H9 (cell line): ENCODE data around the gene CHST1. TPM values are rescaled to one million over a fixed set of nuclear protein-coding genes. Genes with fewer than 3 reads are reported as not detected.

Source experiments
- DNase-seq: peaks from one replicate; pipeline ENCODE4 v3.0.0-alpha.2; 2017
- H2AFZ ChIP-seq: one replicate; pipeline ENCODE4 v1.6.1; 2013; ENCODE audit warnings: mild to moderate bottlenecking, low read length, control low read depth, moderate library complexity
- H2AK5ac ChIP-seq: 2 replicates; pipeline ENCODE4 v1.6.1; 2013; ENCODE audit warnings: low read length, control low read depth, mixed read lengths; ENCODE audit not compliant: insufficient read length
- H2BK120ac ChIP-seq: one replicate; pipeline ENCODE4 v1.6.1; 2013; ENCODE audit warnings: low read depth, mild to moderate bottlenecking, low read length, control low read depth, inconsistent platforms; ENCODE audit not compliant: poor library complexity, severe bottlenecking
- H2BK12ac ChIP-seq: 2 replicates; pipeline ENCODE4 v1.6.1; 2013; ENCODE audit warnings: low read length, control low read depth, mixed read lengths, low read depth; ENCODE audit not compliant: insufficient read length
- H2BK15ac ChIP-seq: 2 replicates; pipeline ENCODE4 v1.6.1; 2013; ENCODE audit warnings: low read depth, low read length, control low read depth
- H2BK20ac ChIP-seq: one replicate; pipeline ENCODE4 v1.6.1; 2013; ENCODE audit warnings: low read depth, mild to moderate bottlenecking, low read length, control low read depth, inconsistent platforms; ENCODE audit not compliant: poor library complexity, severe bottlenecking
- H2BK5ac ChIP-seq: 2 replicates; pipeline ENCODE4 v1.6.1; 2013; ENCODE audit warnings: low read length, control low read depth, mixed read lengths; ENCODE audit not compliant: insufficient read length
- H3K14ac ChIP-seq: 2 replicates; pipeline ENCODE4 v1.6.1; 2013; ENCODE audit warnings: low read length, control low read depth; ENCODE audit not compliant: insufficient read depth
- H3K18ac ChIP-seq: 2 replicates; pipeline ENCODE4 v1.6.1; 2013; ENCODE audit warnings: low read depth, mild to moderate bottlenecking, mixed read lengths, low read length, control low read depth; ENCODE audit not compliant: insufficient read length
- H3K23ac ChIP-seq: 2 replicates; pipeline ENCODE4 v1.6.1; 2013; ENCODE audit warnings: low read length, control low read depth, mixed read lengths, low read depth; ENCODE audit not compliant: insufficient read length
- H3K23me2 ChIP-seq: 2 replicates; pipeline ENCODE4 v1.6.1; 2013; ENCODE audit warnings: low read depth, mild to moderate bottlenecking, mixed read lengths, low read length, control low read depth; ENCODE audit not compliant: insufficient read length, poor library complexity, severe bottlenecking
- H3K27ac ChIP-seq: 2 replicates; pipeline ENCODE4 v1.5.1; 2013; ENCODE audit warnings: low read length, control low read depth, mixed read lengths, low read depth; ENCODE audit not compliant: insufficient read length
- H3K27me3 ChIP-seq: 2 replicates; pipeline ENCODE4 v1.6.1; 2013; ENCODE audit warnings: low read length, control low read depth, inconsistent platforms; ENCODE audit not compliant: insufficient read depth
- H3K4ac ChIP-seq: 2 replicates; pipeline ENCODE4 v1.6.1; 2013; ENCODE audit warnings: low read depth, mild to moderate bottlenecking, control low read depth, inconsistent platforms, low read length, moderate library complexity
- H3K4me1 ChIP-seq: 2 replicates; pipeline ENCODE4 v1.6.1; 2013; ENCODE audit warnings: low read length, control low read depth, inconsistent platforms; ENCODE audit not compliant: insufficient read depth
- H3K4me2 ChIP-seq: 2 replicates; pipeline ENCODE4 v1.6.1; 2013; ENCODE audit warnings: low read length, control low read depth, mixed read lengths; ENCODE audit not compliant: insufficient read length, insufficient read depth
- H3K56ac ChIP-seq: 2 replicates; pipeline ENCODE4 v1.6.1; 2013; ENCODE audit warnings: low read depth, mild to moderate bottlenecking, mixed read lengths, low read length, control low read depth; ENCODE audit not compliant: insufficient read length
- H3K79me1 ChIP-seq: 2 replicates; pipeline ENCODE4 v1.6.1; 2013; ENCODE audit warnings: low read depth, mild to moderate bottlenecking, moderate library complexity, low read length, control low read depth, inconsistent platforms; ENCODE audit not compliant: insufficient read depth, poor library complexity, severe bottlenecking
- H3K79me2 ChIP-seq: 2 replicates; pipeline ENCODE4 v1.6.1; 2013; ENCODE audit warnings: low read length, control low read depth, inconsistent platforms; ENCODE audit not compliant: insufficient read depth
- H3K9ac ChIP-seq: 2 replicates; pipeline ENCODE4 v1.6.1; 2013; ENCODE audit warnings: low read length, control low read depth, mixed read lengths; ENCODE audit not compliant: insufficient read length; ENCODE audit errors: extremely low read depth
- H3K9me3 ChIP-seq: one replicate; pipeline ENCODE4 v1.6.1; 2013; ENCODE audit warnings: low read depth, low read length, inconsistent platforms; ENCODE audit not compliant: control insufficient read depth
- H3T11ph ChIP-seq: one replicate; pipeline ENCODE4 v1.6.1; 2013; ENCODE audit warnings: mild to moderate bottlenecking, low read length, control low read depth, inconsistent platforms
- H4K20me1 ChIP-seq: one replicate; pipeline ENCODE4 v1.6.1; 2013; ENCODE audit not compliant: control insufficient read depth, insufficient read length, insufficient read depth
- H4K5ac ChIP-seq: 2 replicates; pipeline ENCODE4 v1.6.1; 2013; ENCODE audit warnings: low read depth, mild to moderate bottlenecking, mixed read lengths, low read length, control low read depth; ENCODE audit not compliant: insufficient read length
- H4K8ac ChIP-seq: replicated peaks from 2 replicates; pipeline ENCODE4 v1.6.1; 2013; ENCODE audit warnings: low read length, control low read depth, mixed read lengths, low read depth; ENCODE audit not compliant: insufficient read length
- H4K91ac ChIP-seq: 2 replicates; pipeline ENCODE4 v1.6.1; 2013; ENCODE audit warnings: low read depth, mild to moderate bottlenecking, moderate library complexity, mixed read lengths, low read length, control low read depth; ENCODE audit not compliant: insufficient read length
- H3K27ac Mint-ChIP-seq, 3 experiments: 2 replicates in 2 of 3; 3 replicates in 1 of 3; pipeline ENCODE4 v1.8.0; 2020 to 2021; ENCODE audit warnings: mixed read lengths in 3 of 3, mild to moderate bottlenecking in 1 of 3, moderate library complexity in 1 of 3
- H3K27me3 Mint-ChIP-seq: 2 replicates; pipeline ENCODE4 v1.8.0; 2021; ENCODE audit warnings: low read depth, mild to moderate bottlenecking, moderate library complexity, mixed read lengths
- H3K36me3 Mint-ChIP-seq, 3 experiments: 2 replicates in 2 of 3; 3 replicates in 1 of 3; pipeline ENCODE4 v1.8.0; 2020 to 2021; ENCODE audit warnings: low read depth in 3 of 3, mixed read lengths in 3 of 3; ENCODE audit not compliant: insufficient read depth in 1 of 3
- H3K4me1 Mint-ChIP-seq, 2 experiments: 2 replicates each; pipeline ENCODE4 v1.8.0; 2020; ENCODE audit warnings: mixed read lengths in 2 of 2
- H3K4me3 Mint-ChIP-seq, 2 experiments: 2 replicates in 1 of 2; 3 replicates in 1 of 2; pipeline ENCODE4 v1.8.0; 2020 to 2021; ENCODE audit warnings: mild to moderate bottlenecking in 2 of 2, mixed read lengths in 2 of 2, moderate library complexity in 1 of 2
- H3K9me3 Mint-ChIP-seq, 2 experiments: 2 replicates in 1 of 2; 3 replicates in 1 of 2; pipeline ENCODE4 v1.8.0; 2020; ENCODE audit warnings: mild to moderate bottlenecking in 2 of 2, mixed read lengths in 2 of 2, moderate library complexity in 1 of 2
- WGBS: extraction: QIAGEN DNeasy Blood & Tissue Kit; methylation state at CpG from one replicate; pipeline ENCODE4 v1.1.7; 2013; ENCODE audit warnings: missing lambda C conversion rate, low lambda C conversion rate, mixed read lengths; ENCODE audit not compliant: insufficient read length; ENCODE audit errors: extremely low coverage; 5-methylcytosine and 5-hydroxymethylcytosine counted together
- total RNA-seq: library from RNA; stranded (reverse); gene quantifications from 2 replicates; pipeline ENCODE4 v1.2.1, GENCODE V29; 2021
- TF ChIP-seq, protein P1 (sequence below): fragments of 200-600 bp; sonication (generic); conservative IDR thresholded peaks from 3 replicates; pipeline ENCODE4 v1.8.0; 2021; ENCODE audit warnings: antibody characterized with exemption, mild to moderate bottlenecking

Gene CHST1
- total RNA-seq, 1 experiment from 2014 or later, result 0.57 TPM

DNA sequence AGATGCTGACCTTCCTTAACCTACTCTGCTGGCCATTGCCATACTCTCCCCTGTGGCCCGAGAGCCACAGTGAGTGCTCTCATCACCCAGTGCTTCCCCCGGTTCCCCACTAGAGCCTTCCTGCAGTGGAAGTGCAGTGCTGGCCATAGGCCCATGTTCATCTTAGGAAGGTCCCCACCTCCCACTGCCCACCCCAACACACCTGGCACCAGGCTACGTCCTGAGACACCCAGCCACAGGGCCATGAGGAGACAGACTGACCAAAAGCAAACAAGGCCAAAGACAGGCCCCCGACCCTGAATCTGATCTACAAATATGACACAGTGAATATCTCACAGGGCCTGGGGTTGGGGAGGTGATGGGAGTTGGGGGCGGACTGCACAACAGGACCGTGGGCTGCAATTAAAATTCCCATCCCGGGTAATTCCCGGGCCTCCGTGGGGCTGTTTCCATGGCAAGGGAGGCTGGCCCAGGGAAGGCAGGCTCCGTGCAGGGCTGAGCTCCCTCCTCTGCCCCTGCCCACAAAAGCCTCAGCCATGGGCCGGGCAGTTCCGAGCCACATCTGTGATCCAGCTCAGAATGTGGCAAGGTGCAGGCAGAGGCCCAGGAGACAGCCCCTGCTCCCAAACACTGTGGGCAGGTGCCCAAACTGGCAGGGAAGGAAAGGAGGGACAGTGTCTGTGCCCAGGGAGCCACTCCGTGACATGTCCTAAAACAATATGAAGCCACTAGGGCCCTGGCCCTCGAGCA is 5.1 kb upstream of the CHST1 start:
- Histone ChIP-seq H3K4me1 (no peaks in the 10 kb centered on the region), H4K5ac (no peak overlapping the region), H3K14ac (no peak overlapping the region; the same call in 1 of the 2 replicates), H3K27me3 (peaks cover 12% of the 10 kb centered on the region; the same call in 1 of the 2 replicates), H3K27ac (no peak overlapping the region), H3K9ac (no peak overlapping the region), H4K8ac (no peak overlapping the region), H4K20me1 (peaks cover 3% of the 10 kb centered on the region), H3K18ac (no peak overlapping the region), H3K4me2 (no peak overlapping the region), H3K23me2 (no peaks in the 10 kb centered on the region), H2BK5ac (no peak overlapping the region), H3K79me2 (no peaks in the 10 kb centered on the region), H4K91ac (no peak overlapping the region), H3T11ph (no peak overlapping the region), H2BK20ac (no peak overlapping the region), H3K56ac (no peak overlapping the region), H2BK15ac (no peak overlapping the region), H3K4ac (no peak overlapping the region), H3K79me1 (no peaks in the 10 kb centered on the region), H3K23ac (no peak overlapping the region), H2AFZ (no peak overlapping the region), H3K9me3 (no peaks in the 10 kb centered on the region), H2AK5ac (no peak overlapping the region), H2BK12ac (no peak overlapping the region), H2BK120ac (no peak overlapping the region)
- TF ChIP-seq, protein P1, sequence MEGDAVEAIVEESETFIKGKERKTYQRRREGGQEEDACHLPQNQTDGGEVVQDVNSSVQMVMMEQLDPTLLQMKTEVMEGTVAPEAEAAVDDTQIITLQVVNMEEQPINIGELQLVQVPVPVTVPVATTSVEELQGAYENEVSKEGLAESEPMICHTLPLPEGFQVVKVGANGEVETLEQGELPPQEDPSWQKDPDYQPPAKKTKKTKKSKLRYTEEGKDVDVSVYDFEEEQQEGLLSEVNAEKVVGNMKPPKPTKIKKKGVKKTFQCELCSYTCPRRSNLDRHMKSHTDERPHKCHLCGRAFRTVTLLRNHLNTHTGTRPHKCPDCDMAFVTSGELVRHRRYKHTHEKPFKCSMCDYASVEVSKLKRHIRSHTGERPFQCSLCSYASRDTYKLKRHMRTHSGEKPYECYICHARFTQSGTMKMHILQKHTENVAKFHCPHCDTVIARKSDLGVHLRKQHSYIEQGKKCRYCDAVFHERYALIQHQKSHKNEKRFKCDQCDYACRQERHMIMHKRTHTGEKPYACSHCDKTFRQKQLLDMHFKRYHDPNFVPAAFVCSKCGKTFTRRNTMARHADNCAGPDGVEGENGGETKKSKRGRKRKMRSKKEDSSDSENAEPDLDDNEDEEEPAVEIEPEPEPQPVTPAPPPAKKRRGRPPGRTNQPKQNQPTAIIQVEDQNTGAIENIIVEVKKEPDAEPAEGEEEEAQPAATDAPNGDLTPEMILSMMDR, result no peak
- no peaks in the 10 kb centered on the region for H3K36me3 Mint-ChIP-seq
- DNase-seq, result no peak
- peaks cover 41% of the 10 kb centered on the region for H3K27me3 Mint-ChIP-seq
- no peak overlapping the region for H3K27ac Mint-ChIP-seq
- no peak overlapping the region for H3K4me3 Mint-ChIP-seq
- H3K9me3 Mint-ChIP-seq, result no peaks in the 10 kb centered on the region; a peak in 1 of 5 replicates
- no CpG with 5 or more reads among the region's 14 CpGs for WGBS
- H3K4me1 Mint-ChIP-seq, result peaks cover 9 to 17% of the 10 kb centered on the region in 2 experiments
